NCI-H1092 treated with DMSO at 0.1 percent for 48 hours (cell line): Measurements from ENCODE around the gene CEP70.
"Not testable (repeated sequence)": the region's sequence is repeated elsewhere in the genome, so short reads cannot be mapped to it uniquely, and the experiment has no call there.

ENCODE experiments used
- DNase-seq: peaks from one replicate; lab custom pipeline; 2025; lab: John Stamatoyannopoulos, UW

Gene CEP70

GRCh38 chr3:138471481-138471880 is 122.6 kb downstream of the CEP70 start:
- no peak for DNase-seq

- no peak for DNase-seq
These were observed 123.4 kb downstream of the CEP70 start for GRCh38 chr3:138470687-138471086.

GRCh38 chr3:138469874-138470273 is 124.2 kb downstream of the CEP70 start:
- DNase-seq = no peak

GRCh38 chr3:138468886-138469285 is 125.2 kb downstream of the CEP70 start:
- no peak for DNase-seq

- DNase-seq = no peak
These were observed 125.6 kb downstream of the CEP70 start for GRCh38 chr3:138468451-138468850.

GRCh38 chr3:138467931-138468330 is 126.1 kb downstream of the CEP70 start:
- DNase-seq = no peak

- DNase-seq = no peak
These were observed 128.1 kb downstream of the CEP70 start for GRCh38 chr3:138465925-138466324.

- no peak for DNase-seq
These were observed 128.6 kb downstream of the CEP70 start for GRCh38 chr3:138465451-138465850.

- no peak for DNase-seq
These were observed 129.6 kb downstream of the CEP70 start for GRCh38 chr3:138464491-138464860.

GRCh38 chr3:138463724-138464490 is 130.2 kb downstream of the CEP70 start:
- DNase-seq = no peak

- no peak for DNase-seq
These were observed 132.2 kb downstream of the CEP70 start for GRCh38 chr3:138461896-138462295.

GRCh38 chr3:138461246-138461645 is 132.8 kb downstream of the CEP70 start:
- DNase-seq = no peak

- DNase-seq = no peak
These were observed 133.4 kb downstream of the CEP70 start for GRCh38 chr3:138460536-138461205.

- no peak for DNase-seq
These were observed 134.2 kb downstream of the CEP70 start for GRCh38 chr3:138459619-138460535.

GRCh38 chr3:138458774-138459499 is 135.1 kb downstream of the CEP70 start:
- DNase-seq = no peak

GRCh38 chr3:138457863-138458735 is 136.0 kb downstream of the CEP70 start:
- no peak for DNase-seq

- no peak for DNase-seq
These were observed 136.8 kb downstream of the CEP70 start for GRCh38 chr3:138456961-138457862.

- DNase-seq = no peak
These were observed 138.0 kb downstream of the CEP70 start for GRCh38 chr3:138455801-138456716.

GRCh38 chr3:138453940-138454339 is 140.1 kb downstream of the CEP70 start:
- not testable (repeated sequence) for DNase-seq
